ENCODE results near the gene PODN. TPM values are rescaled to one million over a fixed set of nuclear protein-coding genes. Genes with fewer than 3 reads are reported as not detected.

Gene PODN
- total RNA-seq, 4 donors from 2014 or later, result 88.4 to 197 (median 150) TPM

- no peak for TF ChIP-seq CTCF (IDR thresholded peaks at IDR 0.05; ENCODE audit: low read depth)
Observed at GRCh38 chr1:53074313-53075154, 12.5 kb downstream of the PODN start.

- no peak for TF ChIP-seq CTCF (IDR thresholded peaks at IDR 0.05; ENCODE audit: low read depth)
Observed at GRCh38 chr1:53075206-53075605, 13.2 kb downstream of the PODN start.

- no peak for TF ChIP-seq CTCF (IDR thresholded peaks at IDR 0.05; ENCODE audit: low read depth)
Observed at GRCh38 chr1:53075761-53076163, 13.7 kb downstream of the PODN start.

- TF ChIP-seq CTCF (IDR thresholded peaks at IDR 0.05; ENCODE audit: low read depth), result no peak
Observed at GRCh38 chr1:53076165-53076564, 14.2 kb downstream of the PODN start.

GRCh38 chr1:53076721-53077598 is 14.9 kb downstream of the PODN start:
- no peak for TF ChIP-seq CTCF (IDR thresholded peaks at IDR 0.05; ENCODE audit: low read depth)

- no peak for TF ChIP-seq CTCF (IDR thresholded peaks at IDR 0.05; ENCODE audit: low read depth)
Observed at GRCh38 chr1:53077599-53077965, 15.6 kb downstream of the PODN start.
